Renal cortex interstitium (tissue), 11 donors: ENCODE measurements around the gene FKBP5. TPM values are rescaled to one million over a fixed set of nuclear protein-coding genes. Genes with fewer than 3 reads are reported as not detected.
"Not testable (repeated sequence)": the region's sequence is repeated elsewhere in the genome, so short reads cannot be mapped to it uniquely, and the experiment has no call there.

ENCODE experiments used
- DNase-seq, 11 donors: peaks; one replicate each; pipeline ENCODE4 v3.0.0-alpha.2; 2013; ENCODE audit warnings: low read depth in 9 of 11, low spot score in 4 of 11; ENCODE audit errors: extremely low read depth in 1 of 11
- polyA plus RNA-seq, 3 donors: library from polyadenylated mRNA; unstranded; fragments of 120-200 nt; gene quantifications; one replicate each; pipeline ENCODE4 v1.2.1, GENCODE V29; 2013; ENCODE audit not compliant: insufficient read length in 3 of 3

Gene FKBP5
- polyA plus RNA-seq, 3 donors: 18.5 to 31.4 (median 29.8) TPM

- DNase-seq: no peak
These were observed 12.8 kb downstream of the FKBP5 start for GRCh38 chr6:35675871-35676459.

GRCh38 chr6:35674594-35674993 lies 14.1 kb downstream of the FKBP5 start:
- DNase-seq: no peak

GRCh38 chr6:35673755-35674154 lies 15.0 kb downstream of the FKBP5 start:
- no peak for DNase-seq

- DNase-seq: not testable (repeated sequence)
These were observed 15.4 kb downstream of the FKBP5 start for GRCh38 chr6:35673284-35673666.

- not testable (repeated sequence) for DNase-seq
These were observed 18.3 kb downstream of the FKBP5 start for GRCh38 chr6:35670453-35670852.

GRCh38 chr6:35669451-35670045 lies 19.2 kb downstream of the FKBP5 start:
- peak in 2 of 11 donors; percentile 36 for DNase-seq

GRCh38 chr6:35668744-35669450 lies 19.8 kb downstream of the FKBP5 start:
- DNase-seq: peak in 2 of 11 donors; percentile 26 to 39

GRCh38 chr6:35668096-35668495 lies 20.6 kb downstream of the FKBP5 start:
- no peak for DNase-seq

- DNase-seq: no peak
These were observed 23.1 kb downstream of the FKBP5 start for GRCh38 chr6:35665573-35665972.

- no peak for DNase-seq
These were observed 23.8 kb downstream of the FKBP5 start for GRCh38 chr6:35664945-35665344.

GRCh38 chr6:35663447-35664235 lies 25.1 kb downstream of the FKBP5 start:
- DNase-seq: peak in 2 of 11 donors; percentile 25 to 27

- DNase-seq: no peak
These were observed 25.7 kb downstream of the FKBP5 start for GRCh38 chr6:35662999-35663398.

- DNase-seq: no peak
These were observed 33.8 kb downstream of the FKBP5 start for GRCh38 chr6:35654883-35655282.

- no peak for DNase-seq
These were observed 37.5 kb downstream of the FKBP5 start for GRCh38 chr6:35651244-35651643.

- no peak for DNase-seq
These were observed 38.7 kb downstream of the FKBP5 start for GRCh38 chr6:35650015-35650414.

- no peak for DNase-seq
These were observed 40.5 kb downstream of the FKBP5 start for GRCh38 chr6:35648203-35648602.

GRCh38 chr6:35647400-35647799 lies 41.3 kb downstream of the FKBP5 start:
- DNase-seq: no peak

GRCh38 chr6:35643162-35643535 lies 45.6 kb downstream of the FKBP5 start:
- no peak for DNase-seq

- DNase-seq: no peak
These were observed 46.1 kb downstream of the FKBP5 start for GRCh38 chr6:35642471-35643161.
